CD14-positive monocyte (primary cell): ENCODE results near the gene ANKRD65. TPM values are rescaled to one million over a fixed set of nuclear protein-coding genes. Genes with fewer than 3 reads are reported as not detected.

Experiments
- DNase-seq, 3 donors: peaks; one replicate each; pipeline ENCODE4 v3.0.0-alpha.2; 2011 to 2022
- H2AFZ ChIP-seq: 2 replicates; pipeline ENCODE4 v1.6.0; 2012; ENCODE audit warnings: mild to moderate bottlenecking, low read depth, low read length, inconsistent platforms; ENCODE audit not compliant: insufficient read depth, poor library complexity, severe bottlenecking
- H3K27ac ChIP-seq, 2 donors: 1 replicate in 1 of 2; 2 replicates in 1 of 2; pipeline ENCODE4 v1.5.1; 2012 to 2013; ENCODE audit warnings: low read length in 2 of 2, control low read depth in 1 of 2, inconsistent platforms in 1 of 2, low read depth in 1 of 2, mild to moderate bottlenecking in 1 of 2
- H3K27me3 ChIP-seq, 2 donors: one replicate each; pipeline versions ENCODE4 v1.6.0 to v1.6.1; 2011 to 2013; ENCODE audit warnings: low read length in 2 of 2; ENCODE audit not compliant: control insufficient read depth in 2 of 2, insufficient read depth in 2 of 2
- H3K36me3 ChIP-seq, 2 donors: replicated peaks in 1 of 2; 1 replicate in 1 of 2; 2 replicates in 1 of 2; pipeline versions ENCODE4 v1.5.1 to v1.6.1; 2012 to 2013; ENCODE audit warnings: low read length in 2 of 2, control low read depth in 1 of 2, inconsistent platforms in 1 of 2, mild to moderate bottlenecking in 1 of 2; ENCODE audit not compliant: insufficient read depth in 2 of 2, control insufficient read depth in 1 of 2
- H3K4me1 ChIP-seq, 2 donors: 1 replicate in 1 of 2; 2 replicates in 1 of 2; pipeline versions ENCODE4 v1.5.1 to v1.6.1; 2012 to 2013; ENCODE audit warnings: low read length in 2 of 2, control low read depth in 1 of 2, inconsistent platforms in 1 of 2, mild to moderate bottlenecking in 1 of 2, moderate library complexity in 1 of 2; ENCODE audit not compliant: insufficient read depth in 2 of 2, control insufficient read depth in 1 of 2
- H3K4me2 ChIP-seq: replicated peaks from 2 replicates; pipeline ENCODE3; 2012; ENCODE audit warnings: low read length, moderate library complexity, mild to moderate bottlenecking; ENCODE audit not compliant: poor library complexity, severe bottlenecking; ENCODE audit errors: extremely low read depth
- H3K4me3 ChIP-seq, 3 experiments: fragments of 200-600 bp in 1 of 3; sonication (generic) in 1 of 3; replicated peaks in 1 of 3; 1 replicate in 2 of 3; 2 replicates in 1 of 3; pipeline ENCODE4 v1.5.1; 2011 to 2013; ENCODE audit warnings: low read length in 3 of 3, mild to moderate bottlenecking in 3 of 3, control low read depth in 2 of 3, low read depth in 2 of 3, inconsistent platforms in 1 of 3, moderate library complexity in 1 of 3
- H3K79me2 ChIP-seq: 2 replicates; pipeline ENCODE4 v1.6.0; 2012; ENCODE audit warnings: mild to moderate bottlenecking, control low read depth, inconsistent platforms, low read length, moderate library complexity; ENCODE audit not compliant: insufficient read depth
- H3K9ac ChIP-seq: 2 replicates; pipeline ENCODE4 v1.6.0; 2017; ENCODE audit warnings: low read length, mild to moderate bottlenecking; ENCODE audit not compliant: insufficient read depth, poor library complexity, severe bottlenecking
- H3K9me3 ChIP-seq, 2 donors: replicated peaks in 1 of 2; 1 replicate in 1 of 2; 2 replicates in 1 of 2; pipeline versions ENCODE4 v1.5.1 to v1.6.1; 2012 to 2013; ENCODE audit warnings: low read length in 2 of 2, control low read depth in 1 of 2; ENCODE audit not compliant: control insufficient read depth in 1 of 2, insufficient read depth in 1 of 2
- H4K20me1 ChIP-seq: 2 replicates; pipeline ENCODE4 v1.6.0; 2012; ENCODE audit warnings: mild to moderate bottlenecking, low read length, control low read depth, moderate library complexity; ENCODE audit not compliant: insufficient read depth
- H3K27ac Mint-ChIP-seq, 7 donors: one replicate each; pipeline ENCODE4 v1.8.0; 2020; ENCODE audit warnings: mild to moderate bottlenecking in 7 of 7, mixed read lengths in 7 of 7, moderate library complexity in 6 of 7, inconsistent platforms in 2 of 7
- H3K27me3 Mint-ChIP-seq, 3 donors: one replicate each; pipeline ENCODE4 v1.8.0; 2021 to 2022; ENCODE audit warnings: low read depth in 3 of 3, mild to moderate bottlenecking in 3 of 3, mixed read lengths in 3 of 3, moderate library complexity in 3 of 3, inconsistent platforms in 1 of 3
- H3K36me3 Mint-ChIP-seq, 2 donors: one replicate each; pipeline ENCODE4 v1.8.0; 2020; ENCODE audit warnings: mixed read lengths in 2 of 2, inconsistent platforms in 1 of 2, mild to moderate bottlenecking in 1 of 2
- H3K4me1 Mint-ChIP-seq: one replicate; pipeline ENCODE4 v1.8.0; 2020; ENCODE audit warnings: mild to moderate bottlenecking, mixed read lengths
- H3K4me3 Mint-ChIP-seq, 2 donors: one replicate each; pipeline ENCODE4 v1.8.0; 2020; ENCODE audit warnings: mild to moderate bottlenecking in 2 of 2, mixed read lengths in 2 of 2, moderate library complexity in 1 of 2
- H3K9me3 Mint-ChIP-seq, 7 donors: one replicate each; pipeline ENCODE4 v1.8.0; 2020 to 2022; ENCODE audit warnings: mixed read lengths in 7 of 7, mild to moderate bottlenecking in 6 of 7, moderate library complexity in 6 of 7, inconsistent platforms in 2 of 7
- WGBS: methylation state at CpG from one replicate; pipeline ENCODE4 v1.1.5; 2013; ENCODE audit warnings: missing lambda C conversion rate; ENCODE audit not compliant: insufficient coverage; 5-methylcytosine and 5-hydroxymethylcytosine counted together
- intact Hi-C, 2 donors: fragments of 100-400 bp; cut with micrococcal nuclease; formaldehyde crosslinking; loops; one replicate each; pipeline versions ENCODE4 v1.15.0 to v1.15.1; 2023
- polyA plus RNA-seq, 3 donors: library from polyadenylated mRNA; depleted of rRNA in 1 of 3; unstranded in 2 of 3; stranded (reverse) in 1 of 3; fragments of 300-500 nt in 2 of 3; fragments of >200 nt in 1 of 3; fragmentation: Illumina TruSeq in 2 of 3; gene quantifications; 1 replicate in 2 of 3; 2 replicates in 1 of 3; pipeline ENCODE4 v1.2.3, GENCODE V29; 2012 to 2021
- TF ChIP-seq, protein P1 (sequence below): fragments of 200-600 bp; IDR thresholded peaks from one replicate; pipeline ENCODE4 v1.8.0; 2022; ENCODE audit warnings: antibody characterized with exemption, mild to moderate bottlenecking

The ANKRD65 gene
- polyA plus RNA-seq, 3 donors = 0.04 TPM; not detected in 2

DNA sequence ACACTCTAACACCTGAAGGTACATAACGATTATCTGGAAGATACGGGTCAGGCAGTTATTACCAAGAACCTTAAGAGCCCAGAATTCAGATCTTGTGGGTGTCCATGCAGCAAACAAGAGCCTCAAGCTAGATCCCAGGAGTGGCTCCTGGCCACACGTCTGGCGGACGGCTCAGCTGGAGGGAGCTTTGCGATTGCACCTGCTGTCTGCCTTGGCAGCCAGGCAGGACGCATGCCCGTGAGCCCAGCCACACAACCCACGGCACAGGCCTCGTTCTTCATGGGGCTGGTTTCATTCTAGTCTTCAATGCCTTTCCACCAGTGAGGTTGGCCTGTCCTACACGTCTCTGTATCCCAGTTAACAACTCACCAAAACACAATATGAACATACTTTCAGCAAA lies 27.6 kb downstream of the ANKRD65 start:
- Histone ChIP-seq H3K9ac (no peak overlapping the region), H2AFZ (no peak overlapping the region), H3K4me1 (peaks cover 9 to 18% of the 10 kb centered on the region in 2 donors), H3K27ac (no peak overlapping the region), H3K9me3 (no peaks in the 10 kb centered on the region), H3K79me2 (peaks cover 50% of the 10 kb centered on the region), H3K27me3 (no peaks in the 10 kb centered on the region), H3K4me2 (no peak overlapping the region), H3K36me3 (peaks cover 82 to 89% of the 10 kb centered on the region in 2 donors), H4K20me1 (peaks cover 51% of the 10 kb centered on the region), H3K4me3 (no peak overlapping the region)
- peak overlapping the region in 1 of 7 donors; percentile 18 for H3K27ac Mint-ChIP-seq
- no peak for DNase-seq
- H3K27me3 Mint-ChIP-seq = no peaks in the 10 kb centered on the region
- peaks cover 68 to 92% of the 10 kb centered on the region in 2 donors for H3K36me3 Mint-ChIP-seq
- H3K4me3 Mint-ChIP-seq = no peak overlapping the region
- TF ChIP-seq, protein P1, sequence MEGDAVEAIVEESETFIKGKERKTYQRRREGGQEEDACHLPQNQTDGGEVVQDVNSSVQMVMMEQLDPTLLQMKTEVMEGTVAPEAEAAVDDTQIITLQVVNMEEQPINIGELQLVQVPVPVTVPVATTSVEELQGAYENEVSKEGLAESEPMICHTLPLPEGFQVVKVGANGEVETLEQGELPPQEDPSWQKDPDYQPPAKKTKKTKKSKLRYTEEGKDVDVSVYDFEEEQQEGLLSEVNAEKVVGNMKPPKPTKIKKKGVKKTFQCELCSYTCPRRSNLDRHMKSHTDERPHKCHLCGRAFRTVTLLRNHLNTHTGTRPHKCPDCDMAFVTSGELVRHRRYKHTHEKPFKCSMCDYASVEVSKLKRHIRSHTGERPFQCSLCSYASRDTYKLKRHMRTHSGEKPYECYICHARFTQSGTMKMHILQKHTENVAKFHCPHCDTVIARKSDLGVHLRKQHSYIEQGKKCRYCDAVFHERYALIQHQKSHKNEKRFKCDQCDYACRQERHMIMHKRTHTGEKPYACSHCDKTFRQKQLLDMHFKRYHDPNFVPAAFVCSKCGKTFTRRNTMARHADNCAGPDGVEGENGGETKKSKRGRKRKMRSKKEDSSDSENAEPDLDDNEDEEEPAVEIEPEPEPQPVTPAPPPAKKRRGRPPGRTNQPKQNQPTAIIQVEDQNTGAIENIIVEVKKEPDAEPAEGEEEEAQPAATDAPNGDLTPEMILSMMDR = no peak
- peaks cover 18% of the 10 kb centered on the region for H3K4me1 Mint-ChIP-seq
- WGBS = 98% methylated on average over 11 of the region's 11 CpGs
- H3K9me3 Mint-ChIP-seq = peaks cover 0 to 7% (median 5%) of the 10 kb centered on the region in 7 donors
- intact Hi-C loops = no loop called here

DNA sequence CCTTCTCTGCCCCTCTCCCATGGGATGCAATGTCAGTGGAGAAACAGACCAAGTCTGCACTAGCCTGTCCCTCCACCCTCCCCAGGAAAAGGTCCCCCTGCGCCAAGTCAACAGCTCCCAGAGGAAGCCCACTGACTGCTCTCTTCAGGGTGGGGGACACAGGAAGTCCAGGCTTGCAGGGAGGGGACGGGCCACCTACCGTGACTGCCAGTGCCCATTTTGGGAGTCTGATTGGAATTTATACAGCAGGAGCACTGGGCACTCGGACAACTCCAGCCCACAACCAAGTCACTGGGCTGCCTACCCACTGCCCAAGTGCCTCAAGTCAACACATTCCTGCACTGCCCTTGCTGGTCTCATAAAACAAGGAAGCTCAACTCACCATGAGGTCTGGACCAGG lies 28.1 kb downstream of the ANKRD65 start:
- H3K9ac ChIP-seq = no peak overlapping the region
- WGBS = 100% methylated on average over 3 of the region's 4 CpGs
- H4K20me1 ChIP-seq = peaks cover 51% of the 10 kb centered on the region
- H3K36me3 Mint-ChIP-seq = peaks cover 72 to 94% of the 10 kb centered on the region in 2 donors
- H3K4me1 ChIP-seq = peaks cover 5 to 14% of the 10 kb centered on the region in 2 donors
- no peaks in the 10 kb centered on the region for H3K9me3 ChIP-seq
- intact Hi-C loops = no loop called here
- H3K9me3 Mint-ChIP-seq = peaks cover 0 to 7% (median 5%) of the 10 kb centered on the region in 7 donors
- no peak overlapping the region for H3K4me2 ChIP-seq
- H3K4me3 Mint-ChIP-seq = no peak overlapping the region
- H3K27ac Mint-ChIP-seq = no peak overlapping the region
- DNase-seq = no peak
- H3K79me2 ChIP-seq = peaks cover 46% of the 10 kb centered on the region
- TF ChIP-seq, protein P1 = no peak
- H3K27ac ChIP-seq = no peak overlapping the region
- no peaks in the 10 kb centered on the region for H3K27me3 ChIP-seq
- H3K4me3 ChIP-seq = no peak overlapping the region
- no peak overlapping the region for H2AFZ ChIP-seq
- H3K36me3 ChIP-seq = peaks cover 86 to 93% of the 10 kb centered on the region in 2 donors
- peaks cover 14% of the 10 kb centered on the region for H3K4me1 Mint-ChIP-seq
- no peaks in the 10 kb centered on the region for H3K27me3 Mint-ChIP-seq
